GM21723 (cell line): ENCODE data around the gene ADAD1.
"Not testable (repeated sequence)": the region's sequence is repeated elsewhere in the genome, so short reads cannot be mapped to it uniquely, and the experiment has no call there.

Source experiments
- ATAC-seq: cut with Tn5 transposase; IDR thresholded peaks from one replicate; pipeline ENCODE4 v1.9.1; 2021; ENCODE audit warnings: mild to moderate bottlenecking, moderate library complexity; ENCODE audit not compliant: unreplicated experiment

ADAD1 gene

GRCh38 chr4:122378711-122379110, at the start of gene ADAD1:
Gene ADAD1 (plus strand): TSS chr4:122379011. CDS start chr4:122380070, 1,059 bp downstream.
- no peak for ATAC-seq

GRCh38 chr4:122329876-122330565, 48.8 kb upstream of the ADAD1 start:
- no peak for ATAC-seq

- ATAC-seq, result no peak
These were observed 47.6 kb upstream of the ADAD1 start for GRCh38 chr4:122331195-122331594.

- ATAC-seq, result no peak
These were observed 44.0 kb upstream of the ADAD1 start for GRCh38 chr4:122334828-122335227.

GRCh38 chr4:122341886-122342285, 36.9 kb upstream of the ADAD1 start:
- no peak for ATAC-seq

- no peak for ATAC-seq
These were observed 32.8 kb upstream of the ADAD1 start for GRCh38 chr4:122346036-122346435.

GRCh38 chr4:122346503-122346902, 32.3 kb upstream of the ADAD1 start:
- ATAC-seq, result no peak

GRCh38 chr4:122356317-122356808, 22.4 kb upstream of the ADAD1 start:
- no peak for ATAC-seq

GRCh38 chr4:122360754-122361153, 18.1 kb upstream of the ADAD1 start:
- no peak for ATAC-seq

GRCh38 chr4:122364700-122365404, 14.0 kb upstream of the ADAD1 start:
- ATAC-seq, result no peak

- not testable (repeated sequence) for ATAC-seq
These were observed 10.0 kb upstream of the ADAD1 start for GRCh38 chr4:122368786-122369185.

- ATAC-seq, result no peak
These were observed 1.5 kb upstream of the ADAD1 start for GRCh38 chr4:122377352-122377751.

- no peak for ATAC-seq
These were observed 428 bp downstream of the ADAD1 start for GRCh38 chr4:122379239-122379638.

GRCh38 chr4:122383341-122383740, 4.5 kb downstream of the ADAD1 start:
- no peak for ATAC-seq

GRCh38 chr4:122384245-122384644, 5.4 kb downstream of the ADAD1 start:
- ATAC-seq, result no peak

- no peak for ATAC-seq
These were observed 14.5 kb downstream of the ADAD1 start for GRCh38 chr4:122393276-122393675.

- no peak for ATAC-seq
These were observed 25.1 kb downstream of the ADAD1 start for GRCh38 chr4:122403861-122404260.

GRCh38 chr4:122412547-122412946, 33.7 kb downstream of the ADAD1 start:
- no peak for ATAC-seq

GRCh38 chr4:122423246-122423645, 44.4 kb downstream of the ADAD1 start:
- no peak for ATAC-seq

GRCh38 chr4:122431351-122431750, 52.5 kb downstream of the ADAD1 start:
- ATAC-seq, result no peak

GRCh38 chr4:122434285-122434684, 55.5 kb downstream of the ADAD1 start:
- ATAC-seq, result no peak

GRCh38 chr4:122450847-122451246, 72.0 kb downstream of the ADAD1 start:
- ATAC-seq, result peak; percentile 55
